CD4-positive, alpha-beta T cell (primary cell): ENCODE measurements around the gene CPTP. TPM values are rescaled to one million over a fixed set of nuclear protein-coding genes. Genes with fewer than 3 reads are reported as not detected.

Experiments used
- ATAC-seq: fragments of 200-7000 bp; cut with Tn5 transposase; one replicate; pipeline ENCODE4 v1.10.0; 2022; ENCODE audit warnings: mild to moderate bottlenecking; ENCODE audit not compliant: poor library complexity
- CTCF ChIA-PET: fragments of 350-600 bp; sonication (Branson Sonifier 250); formaldehyde crosslinking; loops from one replicate; lab custom pipeline; 2021; ENCODE audit warnings: antibody characterized with exemption, inconsistent platforms; lab: Charles Lee
- POLR2A ChIA-PET: fragments of 350-600 bp; sonication (Branson Sonifier 250); formaldehyde crosslinking; loops from one replicate; lab custom pipeline; 2021; ENCODE audit warnings: antibody characterized with exemption, inconsistent platforms; lab: Charles Lee
- DNase-seq, 14 experiments: peaks; one replicate each; pipeline ENCODE4 v3.0.0-alpha.2; 2013 to 2020; ENCODE audit warnings: mixed read lengths in 2 of 14
- H3K27ac ChIP-seq, 2 donors: one replicate each; pipeline versions ENCODE4 v1.5.1 to v1.7.0; 2013; ENCODE audit warnings: low read length in 2 of 2, low read depth in 1 of 2, mild to moderate bottlenecking in 1 of 2
- H3K27me3 ChIP-seq, 2 experiments: 1 replicate in 1 of 2; 2 replicates in 1 of 2; pipeline versions ENCODE4 v1.6.1 to v1.7.0; 2013; ENCODE audit warnings: low read length in 2 of 2, control low read depth in 1 of 2, mild to moderate bottlenecking in 1 of 2, moderate library complexity in 1 of 2; ENCODE audit not compliant: insufficient read depth in 2 of 2, control insufficient read depth in 1 of 2
- H3K36me3 ChIP-seq: one replicate; pipeline ENCODE4 v1.6.1; 2013; ENCODE audit warnings: low read length, control low read depth; ENCODE audit not compliant: insufficient read depth
- H3K4me1 ChIP-seq: one replicate; pipeline ENCODE4 v1.6.1; 2013; ENCODE audit warnings: low read length, control low read depth; ENCODE audit not compliant: insufficient read depth
- H3K4me3 ChIP-seq: one replicate; pipeline ENCODE4 v1.5.1; 2013; ENCODE audit warnings: mild to moderate bottlenecking, low read length, moderate library complexity
- H3K9me3 ChIP-seq, 2 experiments: 1 replicate in 1 of 2; 2 replicates in 1 of 2; pipeline versions ENCODE4 v1.6.1 to v1.7.0; 2013; ENCODE audit warnings: low read length in 2 of 2, mild to moderate bottlenecking in 2 of 2, control low read depth in 1 of 2, moderate library complexity in 1 of 2; ENCODE audit not compliant: control insufficient read depth in 1 of 2, insufficient read depth in 1 of 2
- H3K27ac Mint-ChIP-seq: one replicate; pipeline ENCODE4 v1.8.0; 2020; ENCODE audit warnings: mixed read lengths
- H3K27me3 Mint-ChIP-seq: one replicate; pipeline ENCODE4 v1.8.0; 2021; ENCODE audit warnings: mixed read lengths
- H3K36me3 Mint-ChIP-seq: one replicate; pipeline ENCODE4 v1.8.0; 2021; ENCODE audit warnings: low read depth, mixed read lengths
- H3K4me1 Mint-ChIP-seq: one replicate; pipeline ENCODE4 v1.8.0; 2021; ENCODE audit warnings: low read depth, mixed read lengths
- H3K4me3 Mint-ChIP-seq: one replicate; pipeline ENCODE4 v1.8.0; 2020; ENCODE audit warnings: mild to moderate bottlenecking, mixed read lengths
- H3K9me3 Mint-ChIP-seq: one replicate; pipeline ENCODE4 v1.8.0; 2020; ENCODE audit warnings: mixed read lengths
- CTCF ChIP-seq: fragments of 200-600 bp; IDR thresholded peaks from one replicate; pipeline ENCODE4 v1.8.0; 2022; ENCODE audit warnings: antibody characterized with exemption, mild to moderate bottlenecking
- intact Hi-C, 2 experiments: fragments of 100-400 bp; cut with DNase I in 1 of 2; cut with micrococcal nuclease in 1 of 2; formaldehyde crosslinking; loops; one replicate each; pipeline versions ENCODE4 v1.15.1 to v1.9.0; 2023 to 2025; cut with DNase I, micrococcal nuclease
- total RNA-seq, 174 experiments: library from RNA in 2 of 174; stranded (reverse) in 2 of 174; gene quantifications; one replicate each; pipeline ENCODE4 v1.2.3 and lab custom pipeline; 2021 to 2026

Gene CPTP
- total RNA-seq, 2 experiments from 2014 or later = 11.6 to 12.9 TPM

- Mint-ChIP-seq H3K9me3 (no peaks in the 10 kb centered on the region), H3K36me3 (no peaks in the 10 kb centered on the region), H3K27ac (no peak overlapping the region), H3K27me3 (no peaks in the 10 kb centered on the region), H3K4me1 (no peaks in the 10 kb centered on the region), H3K4me3 (no peak overlapping the region)
- ATAC-seq = no peak
- ChIA-PET CTCF (no interaction called here), POLR2A (no interaction called here)
- intact Hi-C loops = no loop called here
- Histone ChIP-seq H3K9me3 (peaks cover 0 to 5% of the 10 kb centered on the region in 2 experiments), H3K4me3 (no peak overlapping the region), H3K36me3 (peaks cover 7% of the 10 kb centered on the region), H3K4me1 (peaks cover 5% of the 10 kb centered on the region), H3K27ac (no peak overlapping the region), H3K27me3 (no peaks in the 10 kb centered on the region)
- no peak for DNase-seq
- no peak for TF ChIP-seq CTCF
These were observed 10.2 kb downstream of the CPTP start for GRCh38 chr1:1334835-1335234.

GRCh38 chr1:1335283-1335682 is 10.7 kb downstream of the CPTP start:
- Mint-ChIP-seq H3K9me3 (no peaks in the 10 kb centered on the region), H3K4me3 (no peak overlapping the region), H3K36me3 (no peaks in the 10 kb centered on the region), H3K4me1 (no peaks in the 10 kb centered on the region), H3K27ac (no peak overlapping the region), H3K27me3 (no peaks in the 10 kb centered on the region)
- Histone ChIP-seq H3K27ac (no peak overlapping the region), H3K4me3 (no peak overlapping the region), H3K4me1 (peaks cover 4% of the 10 kb centered on the region), H3K36me3 (peaks cover 10% of the 10 kb centered on the region), H3K9me3 (peaks cover 0 to 5% of the 10 kb centered on the region in 2 experiments), H3K27me3 (no peaks in the 10 kb centered on the region)
- DNase-seq (no peak), ATAC-seq (no peak)
- TF ChIP-seq CTCF = no peak
- CTCF ChIA-PET = no interaction called here
- POLR2A ChIA-PET = no interaction called here
- intact Hi-C loops = no loop called here

- CTCF ChIA-PET = no interaction called here
- no peak for DNase-seq
- Mint-ChIP-seq H3K27ac (no peak overlapping the region), H3K27me3 (no peaks in the 10 kb centered on the region), H3K9me3 (no peaks in the 10 kb centered on the region), H3K4me3 (no peak overlapping the region), H3K36me3 (peaks cover 2% of the 10 kb centered on the region), H3K4me1 (no peaks in the 10 kb centered on the region)
- Histone ChIP-seq H3K27me3 (no peaks in the 10 kb centered on the region), H3K36me3 (peaks cover 12% of the 10 kb centered on the region), H3K9me3 (peaks cover 0 to 5% of the 10 kb centered on the region in 2 experiments), H3K4me1 (no peaks in the 10 kb centered on the region), H3K27ac (no peak overlapping the region), H3K4me3 (no peak overlapping the region)
- intact Hi-C loops = no loop called here
- ATAC-seq = no peak
- TF ChIP-seq CTCF = no peak
- POLR2A ChIA-PET = no interaction called here
These were observed 11.2 kb downstream of the CPTP start for GRCh38 chr1:1335792-1336248.
